ENCODE measurements around the gene EVA1C.

DNA sequence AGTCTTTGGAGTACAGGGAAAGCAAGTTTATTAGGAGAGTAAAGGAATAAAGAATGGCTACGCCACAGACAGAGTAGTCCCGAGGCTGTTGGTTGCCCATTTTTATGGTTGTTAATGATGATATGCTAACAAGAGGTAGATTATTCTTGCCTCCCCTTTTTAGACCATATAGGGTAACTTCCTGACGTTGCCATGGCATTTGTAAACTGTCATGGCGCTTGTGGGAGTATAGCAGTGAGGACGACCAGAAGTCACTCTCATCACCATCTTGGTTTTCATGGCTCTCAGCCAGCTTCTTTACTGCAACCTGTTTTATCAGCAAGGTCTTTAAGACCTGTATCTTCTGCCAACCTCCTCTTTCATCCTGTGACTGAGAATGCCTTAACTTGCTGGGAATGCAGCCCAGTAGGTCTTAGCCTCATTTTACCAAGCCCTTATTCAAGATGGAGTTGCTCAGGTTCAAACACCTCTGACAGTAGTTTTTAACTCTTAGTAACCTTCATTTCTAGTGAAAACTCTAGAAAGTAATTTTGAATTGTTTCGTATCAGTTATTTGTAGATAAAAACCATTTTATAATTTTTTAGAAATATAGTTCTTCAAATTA, 146.6 kb downstream of the EVA1C start:
- TF ChIP-seq EZH2phosphoT487 (IDR thresholded peaks at IDR 0.05) = no peak
- TF ChIP-seq, protein P1, sequence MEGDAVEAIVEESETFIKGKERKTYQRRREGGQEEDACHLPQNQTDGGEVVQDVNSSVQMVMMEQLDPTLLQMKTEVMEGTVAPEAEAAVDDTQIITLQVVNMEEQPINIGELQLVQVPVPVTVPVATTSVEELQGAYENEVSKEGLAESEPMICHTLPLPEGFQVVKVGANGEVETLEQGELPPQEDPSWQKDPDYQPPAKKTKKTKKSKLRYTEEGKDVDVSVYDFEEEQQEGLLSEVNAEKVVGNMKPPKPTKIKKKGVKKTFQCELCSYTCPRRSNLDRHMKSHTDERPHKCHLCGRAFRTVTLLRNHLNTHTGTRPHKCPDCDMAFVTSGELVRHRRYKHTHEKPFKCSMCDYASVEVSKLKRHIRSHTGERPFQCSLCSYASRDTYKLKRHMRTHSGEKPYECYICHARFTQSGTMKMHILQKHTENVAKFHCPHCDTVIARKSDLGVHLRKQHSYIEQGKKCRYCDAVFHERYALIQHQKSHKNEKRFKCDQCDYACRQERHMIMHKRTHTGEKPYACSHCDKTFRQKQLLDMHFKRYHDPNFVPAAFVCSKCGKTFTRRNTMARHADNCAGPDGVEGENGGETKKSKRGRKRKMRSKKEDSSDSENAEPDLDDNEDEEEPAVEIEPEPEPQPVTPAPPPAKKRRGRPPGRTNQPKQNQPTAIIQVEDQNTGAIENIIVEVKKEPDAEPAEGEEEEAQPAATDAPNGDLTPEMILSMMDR (IDR thresholded peaks at IDR 0.05) = no peak
- TF ChIP-seq EZH2 (IDR thresholded peaks at IDR 0.05) = no peak

Measured in neural progenitor cell (in vitro differentiated cells).